CD4-positive, alpha-beta T cell treated with Interleukin-15 for 4 hours (primary cell): ENCODE measurements around the gene TIMM13.
"Not testable (repeated sequence)": the region's sequence is repeated elsewhere in the genome, so short reads cannot be mapped to it uniquely, and the experiment has no call there.

Source experiments
- DNase-seq: peaks from one replicate; pipeline ENCODE4 v3.0.0-alpha.2; 2020; ENCODE audit warnings: low spot score

The TIMM13 gene

GRCh38 chr19:2427429-2428320, at the start of gene TIMM13:
Gene TIMM13, minus strand, starts transcription at chr19:2427586. Its CDS starts 53 bp downstream, at chr19:2427533.
- DNase-seq: peak; percentile 95

GRCh38 chr19:2476451-2477140, 49.2 kb upstream of the TIMM13 start:
- DNase-seq: peak; percentile 57

GRCh38 chr19:2475702-2476450, 48.5 kb upstream of the TIMM13 start, which contains the start of gene GADD45B:
Gene GADD45B, plus strand, starts transcription at chr19:2476127. Its CDS starts 232 bp downstream, at chr19:2476359.
- peak; percentile 98 for DNase-seq

GRCh38 chr19:2475018-2475701, 47.8 kb upstream of the TIMM13 start:
- peak; percentile 66 for DNase-seq

GRCh38 chr19:2474232-2475017, 47.0 kb upstream of the TIMM13 start:
- peak; percentile 87 for DNase-seq

GRCh38 chr19:2469915-2470200, 42.5 kb upstream of the TIMM13 start:
- not testable (repeated sequence) for DNase-seq

GRCh38 chr19:2469102-2469914, 41.9 kb upstream of the TIMM13 start:
- no peak for DNase-seq

- DNase-seq: no peak
These were observed 41.2 kb upstream of the TIMM13 start for GRCh38 chr19:2468596-2468995.

- no peak for DNase-seq
These were observed 37.0 kb upstream of the TIMM13 start for GRCh38 chr19:2464389-2464788.

- DNase-seq: not testable (repeated sequence)
These were observed 36.3 kb upstream of the TIMM13 start for GRCh38 chr19:2463694-2464093.

GRCh38 chr19:2462635-2463421, 35.4 kb upstream of the TIMM13 start:
- DNase-seq: no peak

GRCh38 chr19:2461751-2462634, 34.6 kb upstream of the TIMM13 start:
- peak; percentile 51 for DNase-seq

- no peak for DNase-seq
These were observed 32.9 kb upstream of the TIMM13 start for GRCh38 chr19:2460245-2460644.

GRCh38 chr19:2458776-2459175, 31.4 kb upstream of the TIMM13 start:
- not testable (repeated sequence) for DNase-seq

GRCh38 chr19:2458054-2458453, 30.7 kb upstream of the TIMM13 start:
- DNase-seq: no peak

GRCh38 chr19:2457394-2458037, 30.1 kb upstream of the TIMM13 start:
- DNase-seq: no peak

- DNase-seq: peak; percentile 33
These were observed 28.6 kb upstream of the TIMM13 start for GRCh38 chr19:2455851-2456570.
